NCI-H2081 (cell line): ENCODE results near the gene LZTS2.

Experiments used
- DNase-seq, 2 experiments: peaks; one replicate each; lab custom pipeline; 2025; lab: John Stamatoyannopoulos, UW

Gene LZTS2

DNA sequence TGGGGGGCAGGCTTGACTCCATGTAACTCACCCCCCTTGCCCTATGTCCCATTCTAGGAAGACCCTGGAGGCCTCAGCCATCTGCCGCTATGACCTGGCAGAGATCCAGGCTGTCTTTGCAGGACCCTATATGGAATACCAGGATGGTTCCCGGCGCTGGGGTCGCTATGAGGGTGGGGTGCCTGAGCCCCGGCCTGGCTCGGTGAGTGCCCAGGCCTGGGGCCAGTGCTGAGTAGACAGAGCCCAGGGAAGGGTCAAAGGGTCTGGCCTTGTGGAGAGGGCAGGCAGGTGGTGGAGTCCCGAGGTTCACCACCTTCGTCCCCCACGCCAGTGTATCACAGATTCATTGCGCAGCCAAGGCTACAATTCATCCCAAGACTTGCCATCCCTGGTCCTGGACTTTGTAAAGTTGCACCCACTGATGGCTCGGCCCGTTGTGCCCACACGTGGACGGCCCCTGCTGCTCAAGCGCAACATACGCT is 19.8 kb upstream of the LZTS2 start:
- no peak for DNase-seq

DNA sequence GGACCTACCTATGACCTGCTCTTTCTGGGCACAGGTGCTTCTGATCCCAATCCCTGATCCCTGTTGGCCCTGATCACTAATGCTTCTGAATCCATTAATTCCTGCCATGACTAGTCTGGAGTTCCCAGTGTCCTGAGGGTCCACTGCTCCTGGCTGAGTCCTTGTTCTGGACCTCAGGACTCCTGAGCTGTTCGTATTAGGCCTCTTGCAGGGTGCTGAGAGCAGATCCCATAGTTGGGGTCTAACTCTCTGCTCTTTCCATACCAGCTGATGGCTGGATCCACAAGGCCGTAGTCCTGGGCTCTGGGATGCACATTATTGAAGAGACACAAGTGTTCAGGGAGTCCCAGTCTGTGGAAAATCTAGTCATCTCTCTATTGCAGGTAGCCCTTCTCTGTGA is 19.3 kb upstream of the LZTS2 start:
- DNase-seq = no peak

- DNase-seq = no peak
These were observed 18.9 kb upstream of the LZTS2 start for GRCh38 chr10:100980711-100981110.

GRCh38 chr10:100981178-100981772 is 18.3 kb upstream of the LZTS2 start:
- no peak for DNase-seq

GRCh38 chr10:100982916-100983830 is 16.4 kb upstream of the LZTS2 start:
- DNase-seq = no peak

DNA sequence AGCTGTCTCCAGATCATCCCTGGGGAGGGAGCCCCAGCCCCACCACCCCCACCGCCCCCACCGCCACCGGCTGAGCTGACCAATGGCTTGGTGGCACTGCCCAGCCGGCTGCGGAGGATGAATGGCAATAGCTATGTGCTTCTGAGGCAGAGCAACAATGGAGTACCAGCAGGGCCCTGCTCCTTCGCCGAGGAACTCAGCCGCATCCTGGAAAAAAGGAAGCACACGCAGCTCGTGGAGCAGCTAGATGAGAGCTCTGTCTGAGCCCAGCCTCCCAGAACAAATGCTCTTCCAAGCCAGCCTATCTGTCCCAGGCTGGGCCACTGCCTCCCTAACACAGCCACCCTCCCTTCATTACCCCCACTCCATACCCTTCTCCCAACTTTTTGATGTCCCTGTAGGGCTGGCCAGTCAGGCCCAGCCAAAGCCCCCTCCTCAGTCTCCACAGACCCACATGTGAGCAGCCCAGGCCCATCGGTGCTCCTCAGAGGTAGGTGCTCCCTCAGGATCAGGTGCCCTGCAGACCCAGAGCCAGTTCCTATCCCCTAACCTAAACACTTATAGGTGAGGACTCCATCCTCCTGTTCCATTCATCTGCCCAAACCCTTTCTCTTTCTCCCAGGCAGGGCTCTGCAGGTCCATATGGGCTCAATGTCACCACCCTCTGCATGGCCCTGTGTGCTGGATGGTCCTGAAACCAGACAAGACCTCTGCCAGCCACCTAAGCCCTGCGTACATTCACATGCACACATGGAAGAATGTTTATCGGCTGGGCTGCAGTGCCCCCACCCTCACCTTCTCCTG is 15.5 kb upstream of the LZTS2 start:
- DNase-seq = no peak

DNA sequence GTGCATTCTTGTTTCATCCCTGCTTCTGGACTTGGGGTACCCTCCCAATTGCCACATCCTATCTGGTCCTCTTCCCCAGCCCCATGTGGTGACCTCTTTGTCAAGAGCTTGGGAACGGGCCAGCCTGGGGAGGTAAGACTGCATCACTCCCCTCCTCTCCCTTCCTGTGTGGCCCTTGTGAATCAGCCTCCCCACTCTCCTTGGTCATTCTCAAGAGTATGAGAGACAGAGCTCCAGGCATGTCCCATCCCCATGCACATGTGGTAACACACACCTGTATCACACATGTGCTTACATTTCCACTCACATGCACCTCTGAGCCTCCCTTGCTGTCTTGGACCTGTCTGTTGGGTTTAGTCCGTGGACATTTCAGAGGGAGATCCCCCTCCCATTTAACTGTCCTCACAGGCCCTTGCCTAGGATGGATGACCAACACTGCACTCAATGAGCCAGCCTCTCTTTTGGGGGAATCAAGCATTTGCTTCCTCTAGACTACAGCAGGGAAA is 14.9 kb upstream of the LZTS2 start:
- no peak for DNase-seq

GRCh38 chr10:100985336-100985735 is 14.3 kb upstream of the LZTS2 start:
- no peak for DNase-seq

GRCh38 chr10:100986623-100986951 is 13.0 kb upstream of the LZTS2 start:
- no peak for DNase-seq

- DNase-seq = peak; percentile 54 to 67
These were observed 12.5 kb upstream of the LZTS2 start, which contains the start of the genes MRPL43 and TWNK for GRCh38 chr10:100986952-100987684. Gene MRPL43, minus strand, starts transcription at chr10:100987497. Its CDS starts 54 bp downstream, at chr10:100987443. Gene TWNK, plus strand, starts transcription at chr10:100987543. Its CDS starts 668 bp downstream, at chr10:100988211.

- no peak for DNase-seq
These were observed 11.9 kb upstream of the LZTS2 start for GRCh38 chr10:100987685-100988049.

DNA sequence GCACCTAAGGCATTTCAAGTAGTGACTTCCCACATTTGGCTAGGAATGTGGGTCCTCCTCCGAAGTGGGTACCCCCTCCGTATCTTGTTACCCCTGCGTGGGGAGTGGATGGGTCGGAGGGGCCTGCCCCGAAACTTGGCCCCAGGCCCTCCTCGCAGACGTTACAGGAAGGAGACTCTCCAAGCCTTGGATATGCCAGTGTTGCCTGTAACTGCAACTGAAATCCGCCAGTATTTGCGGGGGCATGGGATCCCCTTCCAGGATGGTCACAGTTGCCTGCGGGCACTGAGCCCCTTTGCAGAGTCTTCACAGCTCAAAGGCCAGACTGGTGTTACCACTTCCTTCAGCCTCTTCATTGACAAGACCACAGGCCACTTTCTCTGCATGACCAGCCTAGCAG is 11.4 kb upstream of the LZTS2 start:
- no peak for DNase-seq

- DNase-seq = no peak
These were observed 10.5 kb upstream of the LZTS2 start for GRCh38 chr10:100989088-100989487.

DNA sequence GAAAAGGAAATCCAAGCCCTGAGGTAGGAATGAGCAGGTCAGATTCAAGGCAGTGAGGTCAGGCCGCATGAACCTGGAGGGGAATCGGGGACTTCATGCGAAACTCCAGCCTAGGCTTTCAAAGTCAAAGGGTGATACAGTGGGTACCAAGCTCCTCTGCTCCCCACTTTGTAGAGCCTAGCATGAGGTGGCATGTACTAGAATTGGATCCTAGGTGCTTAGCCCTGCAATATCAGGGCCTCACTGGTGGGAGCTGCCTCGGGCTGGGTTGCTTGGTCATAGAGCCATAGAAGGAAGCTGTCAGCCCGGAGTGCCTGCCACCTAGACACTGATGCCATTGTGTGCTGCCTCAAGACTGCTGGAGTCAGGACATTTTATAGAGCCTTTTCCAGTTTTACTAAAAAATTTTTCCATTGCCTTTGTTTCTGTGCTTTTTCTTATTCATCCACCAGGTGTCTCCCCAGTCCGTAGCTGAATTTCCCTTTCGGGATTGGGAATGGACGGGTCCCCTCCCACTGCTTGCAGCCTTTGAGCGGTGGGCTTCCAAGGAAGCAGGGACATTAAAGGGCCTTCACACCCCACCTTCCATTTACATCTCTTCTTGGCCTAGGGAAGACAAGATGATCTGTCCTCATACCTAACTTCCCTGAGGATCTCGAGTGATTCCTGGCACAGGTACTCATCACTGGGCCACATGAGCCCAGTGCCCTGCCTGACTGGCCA is 5.5 kb upstream of the LZTS2 start:
- DNase-seq = no peak

DNA sequence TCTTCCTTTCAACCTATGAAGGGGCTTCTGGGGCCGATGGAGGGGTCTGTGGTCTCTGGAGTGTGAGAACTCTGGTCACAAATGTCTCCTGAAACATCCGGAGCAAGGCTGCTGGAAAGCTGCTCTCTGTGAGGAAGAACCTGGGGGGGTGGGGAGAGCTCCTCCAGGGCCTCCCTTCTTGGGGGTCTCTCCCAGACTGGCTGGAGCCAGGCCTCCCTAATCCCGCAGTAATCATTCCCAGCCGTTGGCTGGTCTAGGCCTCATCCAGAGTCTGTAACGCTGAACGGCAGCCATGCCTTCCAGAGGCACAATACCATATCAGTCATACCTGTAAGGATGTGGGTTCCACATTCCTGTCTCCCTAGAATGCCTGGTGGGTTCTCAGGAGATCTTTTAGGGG is 4.4 kb upstream of the LZTS2 start:
- no peak for DNase-seq

- peak; percentile 16 to 17 for DNase-seq
These were observed 2.8 kb upstream of the LZTS2 start for GRCh38 chr10:100996678-100997359.

DNA sequence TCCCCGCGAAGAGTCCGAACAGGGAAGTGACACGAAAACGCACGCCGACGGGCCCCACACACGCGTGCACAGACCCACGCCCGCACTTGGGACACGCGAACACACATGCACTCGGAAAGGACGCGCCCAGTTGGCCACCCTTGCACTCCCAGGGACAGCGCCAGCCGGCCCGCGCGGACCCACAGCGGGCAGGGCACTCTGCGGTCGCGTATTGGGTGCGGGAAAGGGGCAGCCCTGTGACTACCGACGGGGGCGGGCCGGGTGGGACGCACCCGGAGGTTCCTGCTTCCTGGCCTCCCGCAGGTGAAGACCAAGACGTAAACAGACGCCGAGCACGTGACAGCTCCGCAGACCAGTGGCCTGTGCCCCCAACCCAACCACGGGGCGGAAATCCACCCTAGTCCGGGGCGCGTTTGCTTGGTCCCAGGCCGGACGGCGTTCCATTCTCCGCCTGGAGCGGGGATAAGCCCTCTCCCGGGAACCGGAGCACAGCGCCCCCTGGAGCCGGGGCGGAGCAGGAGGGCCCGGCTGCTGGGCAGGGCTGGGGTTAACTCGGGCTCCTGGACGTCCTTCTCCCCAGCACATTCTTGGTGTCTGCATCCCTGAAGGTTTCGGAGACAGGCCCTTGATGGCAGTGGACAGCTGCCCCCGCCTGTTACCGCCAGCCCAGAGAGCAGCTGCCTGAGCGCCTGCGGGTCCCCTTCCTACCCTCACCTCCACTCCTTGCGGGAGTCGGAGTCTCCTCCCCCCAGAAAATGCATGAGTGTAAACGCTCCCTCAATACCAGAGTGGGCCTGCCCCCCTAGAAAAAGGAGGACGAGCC is 2.0 kb upstream of the LZTS2 start:
- peak; percentile 28 to 61 for DNase-seq

- DNase-seq = peak; percentile 86 to 87
These were observed 1.2 kb upstream of the LZTS2 start for GRCh38 chr10:100998183-100998990.
